ENCODE results near the gene PTGES3.
"Not testable (repeated sequence)": the region's sequence is repeated elsewhere in the genome, so short reads cannot be mapped to it uniquely, and the experiment has no call there.

The PTGES3 gene

DNA sequence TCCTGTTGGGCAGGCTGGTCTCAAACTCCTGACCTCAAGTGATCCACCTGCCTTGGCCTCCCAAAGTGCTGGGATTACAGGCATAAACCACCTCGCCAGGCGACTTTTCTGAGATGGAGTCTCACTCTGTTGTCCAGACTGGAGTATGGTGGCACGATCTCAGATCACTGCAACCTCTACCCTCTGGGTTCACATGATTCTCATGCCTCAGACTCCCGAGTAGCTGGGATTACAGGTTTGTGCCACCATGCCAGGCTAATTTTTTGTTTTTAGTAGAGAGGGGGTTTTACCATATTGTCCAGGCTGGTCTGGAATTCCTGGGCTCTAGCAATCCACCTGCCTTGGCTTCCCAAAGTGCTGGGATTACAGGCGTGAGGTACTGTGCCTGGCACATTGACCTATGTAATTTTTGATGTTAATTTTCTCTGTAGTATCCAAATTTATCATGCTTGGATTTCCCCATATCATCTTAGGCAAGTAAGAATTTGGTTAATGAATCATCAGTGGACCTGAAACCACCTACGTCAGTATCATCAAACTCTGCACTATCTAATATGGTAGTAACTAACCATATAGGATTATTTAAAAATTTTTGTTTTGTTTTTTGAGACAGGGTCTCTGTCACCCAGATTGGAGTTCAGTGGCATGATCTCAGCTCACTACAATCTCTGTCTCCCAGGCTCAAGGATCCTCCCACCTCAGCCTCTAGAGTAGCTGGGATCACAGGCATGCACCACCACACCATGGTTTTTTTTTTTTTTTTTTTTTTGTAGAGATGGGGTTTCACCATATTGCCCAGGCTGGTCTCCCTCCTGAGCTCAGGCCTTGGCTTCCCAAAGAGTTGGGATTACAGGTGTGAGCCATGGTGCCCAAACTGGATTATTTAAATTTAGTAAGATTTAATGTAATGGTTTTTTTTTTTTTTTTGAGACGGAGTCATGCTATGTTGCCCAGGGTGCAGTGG, 30.4 kb downstream of the PTGES3 start:
- DNase-seq (ENCODE audit: low read depth), result no peak

DNA sequence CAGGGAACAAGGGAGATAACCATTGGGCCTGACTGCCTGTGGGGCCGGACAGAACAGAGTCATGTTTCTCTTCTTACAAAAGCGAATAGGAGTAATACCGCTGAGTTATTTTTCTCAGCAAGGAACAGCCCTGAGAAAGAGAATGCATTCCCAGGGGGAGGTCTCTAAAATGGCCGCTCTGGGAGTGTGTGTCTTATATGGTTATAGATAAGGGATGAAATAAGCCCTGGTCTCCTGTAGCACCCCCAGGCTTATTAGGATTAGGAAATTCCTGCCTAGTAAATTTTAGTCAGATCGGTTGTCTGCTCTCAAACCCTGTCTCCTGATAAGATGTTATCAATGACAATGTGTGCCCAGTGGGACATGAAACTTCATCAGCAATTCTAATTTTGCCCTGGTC, 34.3 kb downstream of the PTGES3 start:
- DNase-seq (ENCODE audit: low read depth), result not testable (repeated sequence)

DNA sequence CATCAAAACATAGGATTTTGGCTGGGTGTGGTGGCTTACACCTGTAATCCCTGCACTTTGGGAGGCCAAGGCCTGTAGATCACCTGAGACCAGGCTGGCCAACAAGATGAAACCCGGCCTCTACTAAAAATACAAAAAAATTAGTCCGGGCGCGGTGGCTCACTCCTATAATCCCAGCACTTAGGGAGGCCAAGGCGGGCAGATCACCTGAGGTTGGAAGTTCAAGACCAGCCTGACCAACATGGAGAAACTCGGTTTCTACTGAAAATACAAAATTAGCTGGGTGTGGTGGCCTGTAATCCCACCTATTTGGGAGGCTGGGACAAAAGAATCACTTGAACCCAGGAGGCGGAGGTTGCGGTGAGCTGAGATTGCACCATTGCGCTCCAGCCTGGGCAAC, 40.1 kb downstream of the PTGES3 start:
- not testable (repeated sequence) for DNase-seq (ENCODE audit: low read depth)

DNA sequence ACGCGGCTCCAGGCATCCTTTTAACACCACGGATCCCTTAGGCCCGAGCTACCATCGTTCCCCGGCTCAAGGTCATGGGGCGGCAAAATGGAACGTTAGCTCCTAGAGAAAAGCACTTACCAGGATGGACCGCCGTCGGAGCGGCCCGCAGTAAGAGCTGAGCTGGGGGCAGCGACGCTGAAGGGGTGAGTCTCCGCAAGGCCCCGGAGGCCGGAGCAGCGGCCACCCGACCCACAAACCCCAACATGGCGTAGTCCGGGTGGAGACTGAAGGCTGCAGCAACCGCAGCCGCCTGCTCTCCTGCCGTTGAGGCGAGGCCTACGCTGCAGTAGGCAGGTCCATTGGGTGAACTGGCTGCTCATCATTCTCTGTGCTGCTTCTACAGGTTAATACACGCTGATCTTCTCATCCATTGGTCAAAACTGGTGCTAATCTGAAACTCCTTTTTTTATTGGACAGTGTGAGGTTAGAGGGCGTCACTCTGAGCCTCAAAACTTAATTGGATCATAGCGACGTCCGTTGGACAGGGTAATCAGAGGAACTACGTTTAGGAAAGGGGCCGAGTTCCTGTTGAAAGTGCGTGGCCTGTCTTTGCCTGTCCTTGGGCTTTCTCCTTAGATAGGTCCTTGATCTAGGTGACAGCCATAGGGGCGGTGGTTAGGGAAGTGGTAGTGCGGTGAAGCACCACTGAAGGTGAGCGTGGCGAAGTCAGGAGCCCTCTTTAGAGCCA, 42.2 kb downstream of the PTGES3 start, which contains the start of gene ATP5F1B:
Gene ATP5F1B, minus strand, starts transcription at position 268 of the 730 bp plus-strand sequence. Its CDS starts 21 bp downstream, at position 247.
- peak; percentile 83 for DNase-seq (ENCODE audit: low read depth)

DNA sequence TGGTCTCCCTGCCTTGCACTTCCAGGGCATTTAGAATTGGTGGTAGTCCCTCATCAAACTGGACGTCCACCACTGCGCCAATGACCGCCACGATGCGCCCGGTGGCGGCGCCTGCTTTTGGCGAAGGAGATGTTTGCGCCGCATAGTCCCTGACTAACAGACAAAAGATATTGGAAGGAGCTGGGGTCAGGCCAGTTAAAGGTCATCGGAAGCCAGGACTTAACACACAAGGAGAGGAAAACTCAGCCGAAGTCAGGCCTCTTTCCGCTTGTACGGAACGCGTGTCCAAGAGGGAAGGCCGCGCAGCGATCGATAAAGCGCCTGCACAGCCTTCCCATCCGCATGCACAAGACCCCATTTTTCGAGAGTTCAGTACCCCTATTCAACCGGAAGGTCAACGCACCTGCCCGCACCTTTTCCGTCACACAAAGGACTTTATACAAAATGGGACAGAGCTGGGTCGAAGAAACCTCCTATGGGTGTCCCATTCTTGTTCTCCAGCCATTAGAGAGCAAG, 42.8 kb downstream of the PTGES3 start:
- no peak for DNase-seq (ENCODE audit: low read depth)

DNA sequence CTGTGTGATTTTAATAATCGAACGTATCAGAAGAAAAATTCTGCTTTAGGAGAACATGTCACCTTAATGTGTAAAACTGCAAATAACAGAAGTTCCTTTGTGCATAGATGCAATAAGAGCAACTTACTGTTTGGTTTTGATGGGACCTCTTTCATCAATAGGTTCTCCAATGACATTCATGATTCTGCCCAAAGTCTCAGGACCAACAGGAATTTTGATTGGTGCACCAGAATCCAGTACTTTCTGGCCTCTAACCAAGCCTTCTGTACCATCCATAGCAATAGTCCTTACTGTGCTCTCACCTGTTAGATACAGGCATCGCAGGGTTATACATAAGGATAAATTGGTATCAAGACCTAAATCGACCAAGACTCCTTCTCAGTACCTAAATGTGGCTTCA, 43.4 kb downstream of the PTGES3 start:
- DNase-seq (ENCODE audit: low read depth), result no peak

DNA sequence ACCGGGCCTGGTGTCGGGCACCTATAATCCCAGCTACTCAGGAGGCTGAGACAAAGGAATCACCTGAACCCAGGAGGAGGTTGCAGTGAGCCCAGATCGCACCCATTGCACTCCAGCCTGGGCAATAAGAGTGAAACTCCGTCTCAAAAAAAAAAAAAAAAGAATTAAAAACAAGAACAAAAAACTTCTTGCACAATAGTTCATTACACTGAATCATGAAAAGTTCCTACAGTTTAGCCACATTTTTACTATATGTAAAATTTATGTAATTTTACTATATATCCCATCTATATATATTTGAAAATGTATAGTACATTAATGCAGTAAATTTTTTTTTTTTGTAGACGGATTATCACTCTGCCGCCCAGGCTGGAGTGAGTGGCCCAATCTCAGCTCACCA, 46.9 kb downstream of the PTGES3 start:
- DNase-seq (ENCODE audit: low read depth), result no peak

DNA sequence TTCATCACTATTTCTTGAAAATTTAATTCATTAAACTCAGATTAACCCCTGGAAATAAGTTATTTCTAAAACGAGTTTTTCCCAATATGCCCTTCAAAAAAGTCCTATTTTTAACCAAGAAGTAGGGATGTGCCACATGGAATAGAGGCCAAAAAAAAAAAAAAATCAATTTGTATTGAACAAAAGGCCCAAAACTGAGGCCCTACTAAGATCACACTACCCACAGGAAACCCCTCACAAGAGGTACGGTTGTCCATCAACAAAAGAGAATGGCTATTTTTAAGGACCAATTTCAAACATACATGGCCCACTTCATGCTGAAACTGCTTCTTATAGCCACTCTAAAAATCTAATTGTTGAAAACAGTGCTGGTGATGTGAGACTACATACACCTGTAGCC, 50.5 kb downstream of the PTGES3 start:
- no peak for DNase-seq (ENCODE audit: low read depth)

DNA sequence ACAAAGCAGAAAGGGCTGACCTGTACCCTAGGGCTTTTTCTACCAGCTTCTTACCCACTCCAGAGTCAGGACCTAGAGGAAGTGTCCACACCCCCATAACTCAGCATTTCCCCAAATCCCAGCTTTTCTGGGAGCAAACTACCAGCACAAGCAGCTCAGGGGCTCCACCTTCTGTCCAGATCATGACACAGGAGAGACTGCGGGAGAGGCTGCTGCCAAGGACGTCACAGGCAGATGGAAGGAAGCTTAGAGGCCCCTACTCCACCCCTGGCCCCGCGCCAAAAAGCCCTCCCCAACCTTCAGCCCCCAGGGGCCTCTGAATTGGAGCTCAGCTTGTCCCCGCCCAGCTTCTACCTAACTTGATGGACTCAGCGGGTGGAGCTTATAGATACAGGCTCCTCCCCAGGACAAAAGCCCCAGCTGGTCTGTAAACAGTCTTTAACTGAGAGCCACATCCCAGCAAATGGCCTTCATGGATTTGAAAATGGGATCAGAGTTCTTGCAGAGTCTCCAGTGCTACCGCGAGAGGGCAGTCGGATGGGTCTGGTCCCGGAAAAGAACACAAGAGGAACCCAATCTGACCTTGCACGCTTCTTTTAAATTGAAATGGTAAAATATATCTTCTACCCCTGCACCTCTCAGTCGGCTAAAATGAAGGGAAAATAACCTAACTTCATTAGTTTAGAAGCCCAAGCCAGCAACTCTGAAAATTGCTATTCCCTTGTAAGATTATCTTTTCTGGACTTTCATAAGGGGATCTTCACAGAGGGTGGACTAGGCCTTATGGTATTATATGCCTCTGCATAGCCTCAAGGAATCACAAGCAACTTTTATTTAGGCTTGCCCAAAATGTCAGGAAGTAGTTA, 51.2 kb downstream of the PTGES3 start:
- peak; percentile 81 for DNase-seq (ENCODE audit: low read depth)

DNA sequence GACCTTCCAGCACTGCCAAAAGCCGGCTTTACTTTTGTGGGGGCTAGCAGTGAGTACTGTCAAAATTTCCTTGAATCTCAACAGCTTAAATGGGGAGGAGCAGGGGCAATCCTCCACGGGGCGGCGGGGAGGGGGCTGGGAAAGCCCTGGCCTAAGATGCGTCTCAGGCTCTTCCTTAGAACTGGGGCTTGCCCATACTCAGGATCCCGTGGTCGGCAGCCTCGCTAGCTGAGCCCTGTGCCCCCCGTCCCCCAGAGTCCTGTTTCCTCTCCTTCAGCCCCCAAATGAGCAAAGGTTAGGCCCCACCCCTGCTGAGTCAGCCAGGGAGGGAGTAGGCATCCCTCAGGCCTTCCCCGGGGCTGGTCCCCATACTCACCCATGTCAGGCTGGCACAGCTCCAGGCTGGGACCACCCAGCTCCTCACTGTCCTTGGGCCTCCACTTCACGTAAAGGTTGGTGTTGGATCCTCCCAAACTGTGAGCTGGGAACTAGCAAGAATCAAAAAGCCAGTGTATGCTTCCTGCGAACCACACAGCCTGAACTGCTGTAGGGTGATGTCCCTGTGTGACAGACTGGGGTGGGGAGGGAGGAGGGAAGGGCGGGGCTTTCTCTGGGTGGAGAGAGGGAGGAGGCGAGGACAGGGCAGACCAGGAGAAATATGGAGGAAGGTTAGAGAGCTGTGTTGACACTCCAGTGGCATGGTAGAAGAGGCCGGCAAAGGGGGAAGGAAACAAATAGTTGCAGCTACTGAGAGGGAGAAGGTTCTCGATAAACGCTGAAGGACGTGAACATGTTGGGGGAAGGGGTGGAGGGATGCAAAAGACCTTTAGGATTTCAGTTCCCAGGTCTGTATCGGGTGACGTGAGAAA, 52.0 kb downstream of the PTGES3 start:
- DNase-seq (ENCODE audit: low read depth), result peak; percentile 73

DNA sequence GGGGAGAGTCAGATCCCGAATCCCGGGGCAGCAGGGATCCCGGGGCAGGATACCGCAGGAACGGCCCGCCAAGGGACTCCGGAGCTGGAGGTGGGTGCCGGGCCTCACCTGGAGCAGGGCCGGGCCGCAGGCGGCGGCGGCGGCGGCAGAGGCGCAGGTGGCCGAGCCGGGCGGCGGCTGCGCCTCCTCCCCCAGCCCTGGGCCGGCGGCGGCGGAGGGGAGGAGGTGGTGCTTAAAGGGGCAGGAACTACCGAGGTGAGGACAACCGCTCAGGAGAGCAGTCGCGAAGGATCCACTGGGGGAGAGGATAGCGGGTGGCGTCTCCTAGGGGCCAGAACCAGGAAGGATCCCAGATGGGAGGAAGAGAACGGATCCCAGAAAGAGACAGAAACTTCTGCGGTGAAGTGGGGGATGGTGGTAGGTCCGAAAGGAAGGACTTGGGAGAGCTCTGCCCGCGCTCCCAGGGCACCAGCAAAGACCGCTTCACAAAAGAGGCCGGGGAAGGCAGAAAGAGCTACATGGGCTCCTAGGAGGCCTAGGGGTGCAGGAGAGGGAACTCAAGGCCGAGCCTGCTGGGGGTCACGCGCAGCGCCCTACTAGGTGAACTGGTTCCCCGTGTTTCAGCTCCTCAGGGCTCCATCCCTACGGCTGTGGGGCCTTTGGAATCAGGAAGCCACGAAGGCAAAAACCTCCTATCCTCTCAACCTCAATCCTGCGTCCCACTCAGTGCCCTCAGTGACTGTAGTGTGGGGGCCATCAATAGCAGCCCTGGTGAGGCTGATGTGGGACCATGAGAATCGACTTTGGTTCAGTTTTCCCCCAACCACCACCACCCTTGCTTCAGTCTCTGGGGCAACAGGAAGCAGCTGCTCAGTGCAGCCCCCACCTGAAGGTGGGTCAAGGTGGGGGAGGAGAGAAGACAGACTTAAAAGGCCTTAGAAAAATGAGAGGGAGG, 53.0 kb downstream of the PTGES3 start:
- peak; percentile 50 for DNase-seq (ENCODE audit: low read depth)

DNA sequence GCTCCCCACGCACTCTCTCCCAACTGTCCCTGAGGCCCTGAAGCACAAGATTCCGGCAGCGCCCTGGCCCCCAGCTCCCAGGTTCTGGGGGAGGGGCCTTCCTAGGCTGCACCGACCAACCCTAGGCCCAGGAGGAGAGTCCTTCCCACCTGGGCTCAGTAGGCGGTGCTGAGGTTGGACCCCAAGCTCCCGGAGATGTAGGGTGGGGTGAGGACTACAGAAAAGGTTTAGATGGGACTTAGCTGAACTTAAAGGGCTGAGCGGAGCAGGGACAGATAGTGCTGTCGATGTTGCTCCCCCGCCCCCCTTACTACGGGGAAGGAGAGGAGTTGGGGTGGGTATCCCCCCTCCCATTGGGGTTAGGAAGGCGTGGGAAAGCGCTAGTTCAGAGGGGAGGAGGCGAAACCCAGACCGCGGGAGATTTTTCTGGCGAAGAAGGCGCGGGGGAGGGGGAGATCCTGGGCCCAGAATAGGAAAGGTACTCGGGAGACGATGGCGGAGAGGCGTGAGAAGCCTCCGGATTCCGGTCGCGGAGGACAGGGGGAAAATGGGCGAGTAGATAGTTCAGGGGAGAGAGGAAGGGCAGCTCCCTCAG, 53.7 kb downstream of the PTGES3 start:
- DNase-seq (ENCODE audit: low read depth), result peak; percentile 18

DNA sequence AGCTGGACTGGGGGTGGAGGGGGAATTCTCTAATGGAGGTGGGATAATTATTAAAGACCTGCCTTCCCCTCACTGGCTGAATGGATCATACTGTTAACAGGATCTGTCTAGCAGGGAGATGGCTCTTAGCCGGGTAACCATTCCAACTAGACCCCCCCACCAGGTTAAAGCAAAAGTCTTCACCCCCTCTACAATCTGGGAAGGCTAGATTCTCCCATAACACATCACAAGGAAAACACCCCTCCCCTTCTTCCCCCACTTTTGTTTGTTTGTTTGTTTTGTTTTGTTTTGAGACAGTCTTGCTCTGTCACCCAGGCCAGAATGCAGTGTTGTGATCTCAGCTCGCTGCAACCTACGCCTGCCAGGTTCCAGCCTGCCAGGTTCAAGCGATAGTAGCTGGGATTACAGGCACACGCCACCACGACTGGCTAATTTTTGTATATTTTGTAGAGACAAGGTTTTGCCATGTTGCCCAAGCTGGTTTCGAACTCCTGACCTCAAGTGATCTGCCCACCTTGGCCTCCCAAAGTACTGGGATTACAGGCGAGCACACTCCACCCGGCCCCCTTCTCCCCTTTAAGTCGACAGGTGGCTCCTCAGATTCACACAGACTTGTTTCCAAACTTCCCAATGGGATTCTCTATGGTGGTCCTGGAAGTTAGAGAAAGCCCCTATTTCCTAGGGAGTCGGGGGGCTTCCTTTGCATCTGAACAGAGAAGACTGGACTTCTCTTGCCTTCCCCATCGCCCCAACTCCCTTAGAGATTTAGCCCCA, 54.4 kb downstream of the PTGES3 start:
- no peak for DNase-seq (ENCODE audit: low read depth)

DNA sequence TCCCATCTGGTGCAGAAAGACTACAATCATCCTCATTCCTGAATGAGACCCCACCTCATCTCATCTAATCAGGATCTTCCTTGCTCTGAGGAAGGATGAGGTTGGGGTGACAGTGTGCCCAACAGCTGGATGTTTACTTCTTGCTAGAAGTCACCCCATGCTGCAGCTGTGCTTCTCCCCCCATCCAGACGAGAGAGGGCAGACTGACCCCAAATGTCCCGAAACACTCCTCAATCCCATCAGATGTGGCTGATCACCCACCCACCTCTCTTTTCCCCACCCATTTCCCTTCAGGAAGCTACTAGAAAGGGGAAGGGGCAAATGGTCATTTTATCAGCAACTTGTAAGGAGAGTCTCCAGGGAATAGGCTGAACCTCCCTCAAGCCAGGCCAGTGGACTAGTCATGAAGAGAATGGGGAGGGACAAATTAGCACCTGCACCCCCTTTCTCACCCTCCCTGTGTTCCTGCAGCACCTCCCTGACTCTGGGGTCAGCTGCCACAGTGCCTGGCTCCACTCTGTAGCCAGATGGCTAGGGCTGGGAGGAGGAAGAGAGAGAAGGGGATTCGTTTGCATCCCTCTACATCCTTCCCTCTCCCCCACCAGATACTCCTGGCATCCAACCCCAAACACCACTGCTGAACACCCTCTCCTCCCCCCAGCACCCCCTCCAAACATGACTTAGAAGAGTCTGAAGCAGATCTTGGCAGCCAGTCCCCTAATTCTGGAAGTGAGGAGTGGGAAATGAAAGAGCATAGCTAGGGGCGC, 55.2 kb downstream of the PTGES3 start:
- no peak for DNase-seq (ENCODE audit: low read depth)

DNA sequence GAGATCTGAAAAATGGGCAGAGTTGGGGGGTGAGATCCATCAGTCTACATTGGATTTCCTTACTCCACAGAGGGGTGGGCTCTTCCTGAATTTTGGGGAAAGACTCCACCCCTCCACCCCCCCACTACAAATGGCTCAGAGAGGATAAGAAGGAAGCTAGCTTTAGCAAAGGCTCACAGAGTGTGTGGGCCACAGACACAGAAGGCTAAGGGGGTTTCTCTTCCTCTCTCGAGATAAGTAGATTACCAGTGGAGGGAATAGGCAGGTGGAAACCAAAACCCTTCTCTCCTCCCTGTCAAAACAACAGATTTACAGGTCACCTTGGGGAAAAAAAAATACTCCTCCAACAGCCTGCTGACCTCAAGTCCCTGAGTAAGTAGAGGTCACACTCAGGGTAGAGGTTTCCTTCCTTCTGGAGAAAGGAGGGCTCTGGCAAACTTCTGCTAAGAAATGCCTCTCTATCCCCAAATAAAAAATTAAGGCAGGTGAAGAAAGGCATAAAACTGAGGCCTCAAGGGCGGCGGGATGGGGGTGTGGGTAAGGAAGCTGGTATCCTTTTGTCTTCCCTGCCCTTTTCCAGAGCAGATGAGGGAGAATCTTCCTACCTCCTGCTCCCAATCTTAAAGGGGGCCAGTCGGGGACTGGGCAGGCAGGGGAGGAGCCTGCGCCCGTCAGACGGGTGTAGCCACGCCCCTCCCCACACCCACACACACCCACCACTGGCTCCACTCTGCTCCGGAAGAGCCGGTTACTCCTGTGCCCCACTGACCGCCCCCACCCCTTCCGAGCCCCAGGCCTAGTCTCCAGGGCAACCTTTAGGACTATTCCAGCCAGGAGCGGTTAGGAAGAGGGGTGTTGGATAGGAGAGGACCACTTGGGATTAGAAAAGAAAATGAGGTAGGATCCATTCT, 56.0 kb downstream of the PTGES3 start:
- DNase-seq (ENCODE audit: low read depth), result peak; percentile 53

DNA sequence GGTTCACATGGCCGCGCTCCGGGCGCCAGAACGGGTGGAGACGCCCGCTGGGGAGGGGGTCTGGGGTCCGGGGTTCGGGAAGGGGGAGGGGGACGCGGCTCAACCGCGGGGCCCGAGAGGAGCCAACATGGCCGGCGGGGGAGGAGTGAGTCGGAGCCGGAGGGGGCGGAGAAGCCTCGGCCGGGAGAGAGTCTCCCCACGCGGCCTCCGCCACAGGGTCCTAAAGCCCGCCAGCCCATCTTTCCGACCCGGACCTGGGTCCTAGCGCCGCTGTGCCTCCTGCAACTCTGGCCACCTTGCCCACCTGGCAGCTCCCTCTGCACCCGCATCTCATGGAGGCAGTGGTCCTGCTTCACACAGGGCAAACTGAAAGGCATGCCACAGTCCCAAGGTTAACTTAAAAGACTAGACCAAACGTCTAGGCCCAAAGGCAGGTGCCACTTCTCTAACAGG, 57.9 kb downstream of the PTGES3 start, which contains the start of gene BAZ2A:
Gene BAZ2A, minus strand, starts transcription at position 147 of the 453 bp plus-strand sequence. CDS start 12,796 bp downstream, outside the sequence.
- DNase-seq (ENCODE audit: low read depth), result peak; percentile 78

All from activated T-helper 9 cell treated with anti-CD3 and anti-CD28 coated beads, Interleukin-2, amount 50 U/mL, for 16 hours (primary cell).